Measurements from ENCODE around the gene CACNG7. TPM values are rescaled to one million over a fixed set of nuclear protein-coding genes. Genes with fewer than 3 reads are reported as not detected.

CACNG7 gene
- total RNA-seq, 2 donors from 2014 or later = not detected

GRCh38 chr19:53898166-53898565 lies 10.9 kb upstream of the CACNG7 start:
- no peak overlapping the region for H3K27ac ChIP-seq
- peaks cover 0 to 10% of the 10 kb centered on the region in 2 donors for H3K27me3 ChIP-seq
- H3K4me1 ChIP-seq = no peaks in the 10 kb centered on the region
- no peak overlapping the region for H3K4me3 ChIP-seq
- no peaks in the 10 kb centered on the region for H3K9me3 ChIP-seq
- no peaks in the 10 kb centered on the region for H3K36me3 ChIP-seq
- DNase-seq (ENCODE audit: low spot score) = no peak
- TF ChIP-seq, protein P1, sequence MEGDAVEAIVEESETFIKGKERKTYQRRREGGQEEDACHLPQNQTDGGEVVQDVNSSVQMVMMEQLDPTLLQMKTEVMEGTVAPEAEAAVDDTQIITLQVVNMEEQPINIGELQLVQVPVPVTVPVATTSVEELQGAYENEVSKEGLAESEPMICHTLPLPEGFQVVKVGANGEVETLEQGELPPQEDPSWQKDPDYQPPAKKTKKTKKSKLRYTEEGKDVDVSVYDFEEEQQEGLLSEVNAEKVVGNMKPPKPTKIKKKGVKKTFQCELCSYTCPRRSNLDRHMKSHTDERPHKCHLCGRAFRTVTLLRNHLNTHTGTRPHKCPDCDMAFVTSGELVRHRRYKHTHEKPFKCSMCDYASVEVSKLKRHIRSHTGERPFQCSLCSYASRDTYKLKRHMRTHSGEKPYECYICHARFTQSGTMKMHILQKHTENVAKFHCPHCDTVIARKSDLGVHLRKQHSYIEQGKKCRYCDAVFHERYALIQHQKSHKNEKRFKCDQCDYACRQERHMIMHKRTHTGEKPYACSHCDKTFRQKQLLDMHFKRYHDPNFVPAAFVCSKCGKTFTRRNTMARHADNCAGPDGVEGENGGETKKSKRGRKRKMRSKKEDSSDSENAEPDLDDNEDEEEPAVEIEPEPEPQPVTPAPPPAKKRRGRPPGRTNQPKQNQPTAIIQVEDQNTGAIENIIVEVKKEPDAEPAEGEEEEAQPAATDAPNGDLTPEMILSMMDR (IDR thresholded peaks at IDR 0.05) = no peak

DNA sequence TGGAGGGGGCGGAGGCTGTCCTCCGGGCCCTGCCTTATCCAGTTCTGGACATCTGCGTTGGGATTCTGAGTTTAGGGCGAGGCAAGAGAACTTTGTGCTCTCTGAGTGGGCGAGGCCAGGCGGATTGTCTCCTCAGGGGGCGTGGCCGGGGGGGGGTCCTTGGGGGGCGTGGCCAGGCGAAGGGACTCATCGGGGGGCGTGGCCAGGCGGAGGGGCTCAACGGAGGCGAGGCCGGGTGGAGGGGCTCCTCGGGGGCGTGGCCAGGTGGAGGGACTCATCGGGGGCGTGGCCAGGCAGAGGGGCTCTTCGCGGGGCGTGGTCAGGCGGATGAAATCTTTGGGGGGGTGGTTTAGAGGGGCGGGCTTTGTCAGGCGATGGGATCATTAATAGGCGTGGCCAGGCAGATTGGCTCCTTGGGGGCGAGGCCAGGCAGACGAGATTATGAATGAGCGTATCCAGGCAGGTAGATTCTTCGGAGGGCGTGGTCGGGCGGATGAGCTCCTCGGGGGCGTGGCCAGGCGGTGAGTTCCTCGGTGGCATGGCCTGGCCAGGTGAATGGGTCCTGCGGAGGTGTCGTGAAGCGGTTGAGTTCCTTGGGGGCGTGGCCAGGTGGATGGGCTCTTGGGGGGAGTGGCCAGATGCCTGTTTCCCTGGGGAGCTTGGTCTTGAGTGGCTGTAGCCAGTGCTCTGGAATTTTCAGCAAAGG lies 10.3 kb upstream of the CACNG7 start:
- no peak for DNase-seq (ENCODE audit: low spot score)
- H3K27ac ChIP-seq = no peak overlapping the region
- no peaks in the 10 kb centered on the region for H3K4me1 ChIP-seq
- H3K4me3 ChIP-seq = no peak overlapping the region
- H3K27me3 ChIP-seq = peaks cover 0 to 10% of the 10 kb centered on the region in 2 donors
- H3K36me3 ChIP-seq = no peaks in the 10 kb centered on the region
- H3K9me3 ChIP-seq = no peaks in the 10 kb centered on the region
- TF ChIP-seq, protein P1 (IDR thresholded peaks at IDR 0.05) = no peak

- no peak overlapping the region for H3K27ac ChIP-seq
Measured at GRCh38 chr19:53900191-53900860, 8.8 kb upstream of the CACNG7 start.

DNA sequence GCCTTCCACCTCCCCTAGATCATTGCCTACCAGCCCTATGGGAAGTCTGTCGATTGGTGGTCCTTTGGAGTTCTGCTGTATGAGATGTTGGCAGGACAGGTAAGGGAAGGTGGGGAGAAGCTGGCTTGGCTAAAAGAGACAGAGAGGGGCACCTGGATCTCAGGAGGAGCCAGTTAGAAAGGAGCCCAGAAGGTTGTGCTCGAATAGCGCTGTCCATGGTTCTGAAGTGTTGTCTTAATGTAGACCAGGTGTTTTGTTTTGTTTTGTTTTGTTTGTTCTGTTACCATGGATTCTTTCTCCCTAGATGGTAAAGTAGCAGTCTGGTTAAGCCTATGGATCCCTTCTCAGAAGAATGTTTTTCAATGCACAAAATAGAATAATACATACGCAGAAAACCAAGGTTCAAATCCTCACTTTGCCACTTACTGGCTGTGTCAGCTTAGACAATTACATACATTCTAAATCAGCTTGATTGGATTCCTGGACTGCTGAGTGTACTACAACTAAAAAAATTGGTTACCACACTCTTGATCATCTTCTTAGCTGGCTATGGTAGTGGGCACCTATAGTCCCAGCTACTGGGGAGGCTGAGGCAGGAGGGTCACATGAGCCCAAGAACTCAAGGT lies 5.9 kb upstream of the CACNG7 start:
- Histone ChIP-seq H3K4me3 (no peak overlapping the region), H3K36me3 (no peaks in the 10 kb centered on the region), H3K4me1 (peaks cover 0 to 18% of the 10 kb centered on the region in 2 donors), H3K27me3 (peaks cover 7 to 27% of the 10 kb centered on the region in 2 donors), H3K27ac (no peak overlapping the region), H3K9me3 (no peaks in the 10 kb centered on the region)
- no peak for DNase-seq (ENCODE audit: low spot score)
- TF ChIP-seq, protein P1 (IDR thresholded peaks at IDR 0.05) = no peak

More at GRCh38 chr19:53900191-53900860, 8.8 kb upstream of the CACNG7 start:
- TF ChIP-seq, protein P1 (IDR thresholded peaks at IDR 0.05) = no peak
- H3K9me3 ChIP-seq = no peaks in the 10 kb centered on the region
- no peaks in the 10 kb centered on the region for H3K4me1 ChIP-seq
- no peak overlapping the region for H3K4me3 ChIP-seq
- DNase-seq (ENCODE audit: low spot score) = no peak
- peaks cover 0 to 10% of the 10 kb centered on the region in 2 donors for H3K27me3 ChIP-seq
- no peaks in the 10 kb centered on the region for H3K36me3 ChIP-seq

DNA sequence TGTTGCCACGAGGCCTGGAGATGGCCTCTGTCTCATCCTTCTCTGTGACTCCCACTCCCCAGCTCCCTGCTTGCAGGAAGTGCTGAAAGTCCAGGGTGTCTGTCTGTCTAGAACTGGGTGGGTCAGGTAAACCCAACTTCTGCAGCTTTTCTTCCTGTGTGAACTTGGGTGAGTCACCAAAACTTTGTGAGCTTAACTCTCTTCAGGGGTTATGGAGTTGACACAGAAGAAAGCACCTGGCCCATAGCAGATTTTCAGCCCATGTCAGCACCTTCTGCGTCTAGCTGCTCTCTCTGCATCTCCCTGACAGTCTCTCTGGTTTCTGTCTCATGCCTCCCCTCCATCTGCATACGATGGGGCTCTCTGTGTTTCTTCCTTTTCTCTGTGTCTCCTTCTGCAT lies 4.2 kb upstream of the CACNG7 start:
- H3K27me3 ChIP-seq = peaks cover 20 to 31% of the 10 kb centered on the region in 2 donors
- no peak overlapping the region for H3K4me3 ChIP-seq

More for the DNA sequence above, 4.2 kb upstream of the CACNG7 start:
- TF ChIP-seq, protein P1 (IDR thresholded peaks at IDR 0.05) = no peak
- no peak for DNase-seq (ENCODE audit: low spot score)
- Histone ChIP-seq H3K4me1 (peaks cover 0 to 31% of the 10 kb centered on the region in 2 donors), H3K27ac (no peak overlapping the region), H3K9me3 (no peaks in the 10 kb centered on the region), H3K36me3 (no peaks in the 10 kb centered on the region)
